Left hindlimb (tissue), 1 donor: Measurements from ENCODE around the gene GRK4.
"Not testable (repeated sequence)": the region's sequence is repeated elsewhere in the genome, so short reads cannot be mapped to it uniquely, and the experiment has no call there.

Source experiments
- DNase-seq: peaks from one replicate; pipeline ENCODE4 v3.0.0-alpha.2; 2018

Gene GRK4

GRCh38 chr4:3043282-3044020, 80.1 kb downstream of the GRK4 start:
- DNase-seq, result no peak

- no peak for DNase-seq
Observed at GRCh38 chr4:3044870-3045819, 81.8 kb downstream of the GRK4 start.

- no peak for DNase-seq
Observed at GRCh38 chr4:3046162-3046561, 82.8 kb downstream of the GRK4 start.

GRCh38 chr4:3046623-3047022, 83.3 kb downstream of the GRK4 start:
- no peak for DNase-seq

- no peak for DNase-seq
Observed at GRCh38 chr4:3047464-3048286, 84.3 kb downstream of the GRK4 start.

GRCh38 chr4:3051141-3051897, 87.9 kb downstream of the GRK4 start:
- DNase-seq, result not testable (repeated sequence)

GRCh38 chr4:3054169-3054759, 90.9 kb downstream of the GRK4 start:
- no peak for DNase-seq

GRCh38 chr4:3059943-3060342, 96.6 kb downstream of the GRK4 start:
- no peak for DNase-seq

GRCh38 chr4:3060946-3061345, 97.6 kb downstream of the GRK4 start:
- DNase-seq, result no peak

- DNase-seq, result no peak
Observed at GRCh38 chr4:3062471-3062870, 99.1 kb downstream of the GRK4 start.

GRCh38 chr4:3065551-3065950, 102.2 kb downstream of the GRK4 start:
- no peak for DNase-seq

- DNase-seq, result no peak
Observed at GRCh38 chr4:3066836-3067400, 103.5 kb downstream of the GRK4 start.

GRCh38 chr4:3067473-3068001, 104.2 kb downstream of the GRK4 start:
- no peak for DNase-seq

- DNase-seq, result no peak
Observed at GRCh38 chr4:3069661-3070199, 106.4 kb downstream of the GRK4 start.

- DNase-seq, result no peak
Observed at GRCh38 chr4:3070709-3071500, 107.5 kb downstream of the GRK4 start.

- no peak for DNase-seq
Observed at GRCh38 chr4:3071811-3072210, 108.4 kb downstream of the GRK4 start.

GRCh38 chr4:3073158-3074077, 110.0 kb downstream of the GRK4 start:
- peak; percentile 33 for DNase-seq

GRCh38 chr4:3074078-3074845, 110.9 kb downstream of the GRK4 start, which contains the start of the genes HTT and HTT-AS:
TSS of gene HTT (plus strand) at chr4:3074681. CDS start at chr4:3074826, 145 bp downstream.
TSS of gene HTT-AS (minus strand) at chr4:3074538.
- peak; percentile 98 for DNase-seq
